Measurements from ENCODE around the gene ADAM19.

- TF ChIP-seq REST (IDR thresholded peaks at IDR 0.05; ENCODE audit: unreplicated experiment) (no peak), CTCF (conservative IDR thresholded peaks at IDR 0.05; ENCODE audit: low read depth in 2 of 2) (no peak), POLR2AphosphoS5 (IDR thresholded peaks at IDR 0.05; ENCODE audit: low read depth) (no peak), EZH2phosphoT487 (IDR thresholded peaks at IDR 0.05; ENCODE audit: unreplicated experiment) (no peak), EZH2 (IDR thresholded peaks at IDR 0.05; ENCODE audit: low read depth, unreplicated experiment) (no peak), ZNF331 (CRISPR knock-in tag; IDR thresholded peaks at IDR 0.05; ENCODE audit: low read depth) (no peak)
Measured at GRCh38 chr5:157548513-157549282, 26.9 kb downstream of the ADAM19 start.

Measured in GM23338 (cell line).